HepG2 (cell line): ENCODE results near the gene ORC2. TPM values are rescaled to one million over a fixed set of nuclear protein-coding genes. Genes with fewer than 3 reads are reported as not detected.

Source experiments
- EP300 ChIP-seq, 3 experiments: sonication (generic) in 1 of 3; formaldehyde crosslinking in 1 of 3; IDR thresholded peaks; 2 replicates each; pipeline versions ENCODE4 v1.5.1 to v1.6.1; 2011 to 2020; ENCODE audit warnings: low read depth in 2 of 3, low read length in 2 of 3, borderline replicate concordance in 1 of 3, improper control_type of control experiment in 1 of 3, mild to moderate bottlenecking in 1 of 3, missing genetic modification reagents in 1 of 3, moderate library complexity in 1 of 3
- HIC2 ChIP-seq: sonication (generic); formaldehyde crosslinking; IDR thresholded peaks from 2 replicates; pipeline ENCODE4 v1.9.0; 2022; ENCODE audit warnings: low read depth, missing genetic modification reagents
- NFIB ChIP-seq: sonication (generic); formaldehyde crosslinking; IDR thresholded peaks from 2 replicates; pipeline ENCODE4 v1.9.0; 2021; ENCODE audit warnings: missing genetic modification reagents, mild to moderate bottlenecking, borderline replicate concordance
- STAT6 ChIP-seq: sonication (generic); formaldehyde crosslinking; IDR thresholded peaks from 2 replicates; pipeline ENCODE4 v1.4.0; 2020; ENCODE audit warnings: missing genetic modification reagents, mild to moderate bottlenecking, borderline replicate concordance
- UBTF ChIP-seq: sonication (generic); formaldehyde crosslinking; IDR thresholded peaks from 2 replicates; pipeline ENCODE4 v1.4.0; 2020; ENCODE audit warnings: mild to moderate bottlenecking, missing genetic modification reagents
- ZNF121 ChIP-seq: sonication (generic); formaldehyde crosslinking; IDR thresholded peaks from 2 replicates; pipeline ENCODE4 v1.5.0; 2020; ENCODE audit warnings: mild to moderate bottlenecking, missing genetic modification reagents
- polyA plus RNA-seq, 8 experiments: library from polyadenylated mRNA; depleted of rRNA in 3 of 8; stranded (reverse) in 7 of 8; unstranded in 1 of 8; fragments of >200 nt; fragmentation: Illumina TruSeq in 4 of 8; extraction: Trizol in 4 of 8; gene quantifications; 2 replicates each; pipeline versions ENCODE4 v1.2.1 to v1.2.3, GENCODE V29; 2011 to 2016; ENCODE audit warnings: low read depth in 4 of 8, missing spikeins in 1 of 8, mixed read lengths in 1 of 8; ENCODE audit not compliant: insufficient read depth in 1 of 8
- total RNA-seq, 5 experiments: library from RNA; depleted of rRNA; stranded (reverse); fragments of >200 nt; fragmentation: Illumina TruSeq; extraction: Trizol; gene quantifications; 2 replicates each; pipeline ENCODE4 v1.2.3, GENCODE V29; 2016; ENCODE audit warnings: low read depth in 1 of 5
- TF ChIP-seq, protein P1 (sequence below): IDR thresholded peaks from 2 replicates; pipeline ENCODE4 v1.6.1; 2016; ENCODE audit warnings: missing genetic modification reagents, missing compliant biosample characterization
- TF ChIP-seq, protein P2 (sequence below), 2 experiments: fragments of 450-650 bp in 1 of 2; sonication (generic) in 1 of 2; formaldehyde crosslinking; IDR thresholded peaks; 2 replicates each; pipeline versions ENCODE4 v1.5.0 to v1.8.0; 2020 to 2022; ENCODE audit warnings: mild to moderate bottlenecking in 1 of 2, missing genetic modification reagents in 1 of 2
- TF ChIP-seq, protein P3 (sequence below): sonication (generic); formaldehyde crosslinking; IDR thresholded peaks from 2 replicates; pipeline ENCODE4 v1.8.0; 2022; ENCODE audit warnings: low read depth, missing genetic modification reagents
- TF ChIP-seq, protein P4 (sequence below): sonication (generic); formaldehyde crosslinking; IDR thresholded peaks from 2 replicates; pipeline ENCODE4 v1.5.0; 2020; ENCODE audit warnings: mild to moderate bottlenecking, missing genetic modification reagents, borderline replicate concordance

ORC2 gene
- total and polyA plus RNA-seq, 2 of the 13 experiments (the other 11 are each of a cell fraction or from before 2014, with no cell fraction given) = 19.3 to 73.5 TPM

GRCh38 chr2:200944467-200945394 lies 18.7 kb downstream of the ORC2 start (continued):
- TF ChIP-seq UBTF (CRISPR knock-in tag) (no peak), ZNF121 (CRISPR knock-in tag) (no peak), EP300 (IDR thresholded peaks at IDR 0.05; ENCODE audit: low read depth in 2 of 2, low read length in 2 of 2) (0 out of 4 replicates have a peak, but pooled peaks of 1 of the 2 experiments have one; percentile 24), EP300 (CRISPR knock-in tag; IDR thresholded peaks at IDR 0.05; ENCODE audit: borderline replicate concordance) (peak; percentile 50; the same call in 1 of the 2 replicates), STAT6 (CRISPR knock-in tag) (0 out of 2 replicates have a peak, but pooled peaks have one; percentile 26), HIC2 (CRISPR knock-in tag) (no peak), NFIB (CRISPR knock-in tag) (no peak)
- TF ChIP-seq, protein P1, sequence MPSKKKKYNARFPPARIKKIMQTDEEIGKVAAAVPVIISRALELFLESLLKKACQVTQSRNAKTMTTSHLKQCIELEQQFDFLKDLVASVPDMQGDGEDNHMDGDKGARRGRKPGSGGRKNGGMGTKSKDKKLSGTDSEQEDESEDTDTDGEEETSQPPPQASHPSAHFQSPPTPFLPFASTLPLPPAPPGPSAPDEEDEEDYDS = 0 out of 2 replicates have a peak, but pooled peaks have one; percentile 13
- TF ChIP-seq, protein P2, sequence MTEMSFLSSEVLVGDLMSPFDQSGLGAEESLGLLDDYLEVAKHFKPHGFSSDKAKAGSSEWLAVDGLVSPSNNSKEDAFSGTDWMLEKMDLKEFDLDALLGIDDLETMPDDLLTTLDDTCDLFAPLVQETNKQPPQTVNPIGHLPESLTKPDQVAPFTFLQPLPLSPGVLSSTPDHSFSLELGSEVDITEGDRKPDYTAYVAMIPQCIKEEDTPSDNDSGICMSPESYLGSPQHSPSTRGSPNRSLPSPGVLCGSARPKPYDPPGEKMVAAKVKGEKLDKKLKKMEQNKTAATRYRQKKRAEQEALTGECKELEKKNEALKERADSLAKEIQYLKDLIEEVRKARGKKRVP (CRISPR knock-in tag; IDR thresholded peaks at IDR 0.05) = no peak
- TF ChIP-seq, protein P3, sequence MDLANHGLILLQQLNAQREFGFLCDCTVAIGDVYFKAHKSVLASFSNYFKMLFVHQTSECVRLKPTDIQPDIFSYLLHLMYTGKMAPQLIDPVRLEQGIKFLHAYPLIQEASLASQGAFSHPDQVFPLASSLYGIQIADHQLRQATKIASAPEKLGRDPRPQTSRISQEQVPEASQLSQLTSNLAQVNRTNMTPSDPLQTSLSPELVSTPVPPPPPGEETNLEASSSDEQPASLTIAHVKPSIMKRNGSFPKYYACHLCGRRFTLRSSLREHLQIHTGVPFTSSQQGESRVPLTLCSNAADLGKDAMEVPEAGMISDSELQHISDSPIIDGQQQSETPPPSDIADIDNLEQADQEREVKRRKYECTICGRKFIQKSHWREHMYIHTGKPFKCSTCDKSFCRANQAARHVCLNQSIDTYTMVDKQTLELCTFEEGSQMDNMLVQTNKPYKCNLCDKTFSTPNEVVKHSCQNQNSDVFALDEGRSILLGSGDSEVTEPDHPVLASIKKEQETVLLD (CRISPR knock-in tag) = no peak
- TF ChIP-seq, protein P4, sequence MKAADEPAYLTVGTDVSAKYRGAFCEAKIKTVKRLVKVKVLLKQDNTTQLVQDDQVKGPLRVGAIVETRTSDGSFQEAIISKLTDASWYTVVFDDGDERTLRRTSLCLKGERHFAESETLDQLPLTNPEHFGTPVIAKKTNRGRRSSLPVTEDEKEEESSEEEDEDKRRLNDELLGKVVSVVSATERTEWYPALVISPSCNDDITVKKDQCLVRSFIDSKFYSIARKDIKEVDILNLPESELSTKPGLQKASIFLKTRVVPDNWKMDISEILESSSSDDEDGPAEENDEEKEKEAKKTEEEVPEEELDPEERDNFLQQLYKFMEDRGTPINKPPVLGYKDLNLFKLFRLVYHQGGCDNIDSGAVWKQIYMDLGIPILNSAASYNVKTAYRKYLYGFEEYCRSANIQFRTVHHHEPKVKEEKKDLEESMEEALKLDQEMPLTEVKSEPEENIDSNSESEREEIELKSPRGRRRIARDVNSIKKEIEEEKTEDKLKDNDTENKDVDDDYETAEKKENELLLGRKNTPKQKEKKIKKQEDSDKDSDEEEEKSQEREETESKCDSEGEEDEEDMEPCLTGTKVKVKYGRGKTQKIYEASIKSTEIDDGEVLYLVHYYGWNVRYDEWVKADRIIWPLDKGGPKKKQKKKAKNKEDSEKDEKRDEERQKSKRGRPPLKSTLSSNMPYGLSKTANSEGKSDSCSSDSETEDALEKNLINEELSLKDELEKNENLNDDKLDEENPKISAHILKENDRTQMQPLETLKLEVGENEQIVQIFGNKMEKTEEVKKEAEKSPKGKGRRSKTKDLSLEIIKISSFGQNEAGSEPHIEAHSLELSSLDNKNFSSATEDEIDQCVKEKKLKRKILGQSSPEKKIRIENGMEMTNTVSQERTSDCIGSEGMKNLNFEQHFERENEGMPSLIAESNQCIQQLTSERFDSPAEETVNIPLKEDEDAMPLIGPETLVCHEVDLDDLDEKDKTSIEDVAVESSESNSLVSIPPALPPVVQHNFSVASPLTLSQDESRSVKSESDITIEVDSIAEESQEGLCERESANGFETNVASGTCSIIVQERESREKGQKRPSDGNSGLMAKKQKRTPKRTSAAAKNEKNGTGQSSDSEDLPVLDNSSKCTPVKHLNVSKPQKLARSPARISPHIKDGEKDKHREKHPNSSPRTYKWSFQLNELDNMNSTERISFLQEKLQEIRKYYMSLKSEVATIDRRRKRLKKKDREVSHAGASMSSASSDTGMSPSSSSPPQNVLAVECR = 0 out of 2 replicates have a peak, but pooled peaks have one; percentile 6
